ENCODE data around the gene ZSCAN16.
"Not testable (repeated sequence)": the region's sequence is repeated elsewhere in the genome, so short reads cannot be mapped to it uniquely, and the experiment has no call there.

Gene ZSCAN16

DNA sequence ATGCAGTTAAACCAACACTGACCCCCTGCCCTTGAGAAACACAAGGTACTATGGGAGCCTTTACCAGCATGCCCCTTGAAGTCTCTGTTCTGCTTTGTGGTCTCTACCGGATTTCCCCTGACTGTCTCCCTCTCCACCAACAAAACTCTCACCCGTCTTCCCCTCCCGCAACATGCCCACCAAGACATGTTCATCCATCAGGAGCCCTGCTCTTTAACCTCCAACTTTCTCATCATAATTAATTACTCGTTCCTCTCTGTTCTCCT is 43.0 kb upstream of the ZSCAN16 start:
- no peaks in the 10 kb centered on the region for H3K27me3 ChIP-seq (ENCODE audit: insufficient read depth, poor library complexity, severe bottlenecking)
- peak overlapping the region; percentile 87 for H3K4me3 ChIP-seq (ENCODE audit: severe bottlenecking)
- DNase-seq (ENCODE audit: low spot score) (no peak), ATAC-seq (ENCODE audit: low read depth) (no peak)
- peak overlapping the region; percentile 67 for H3K27ac ChIP-seq (ENCODE audit: poor library complexity, severe bottlenecking)
- TF ChIP-seq CTCF (IDR thresholded peaks at IDR 0.05; ENCODE audit: poor library complexity, severe bottlenecking): no peak
- H3K9me3 ChIP-seq (ENCODE audit: severe bottlenecking): no peaks in the 10 kb centered on the region
- peaks cover 47% of the 10 kb centered on the region for H3K36me3 ChIP-seq (ENCODE audit: low read depth)
- peaks cover 11% of the 10 kb centered on the region for H3K4me1 ChIP-seq (ENCODE audit: insufficient read depth, poor library complexity, severe bottlenecking)

- no peaks in the 10 kb centered on the region for H3K27me3 ChIP-seq (ENCODE audit: insufficient read depth, poor library complexity, severe bottlenecking)
- H3K9me3 ChIP-seq (ENCODE audit: severe bottlenecking): no peaks in the 10 kb centered on the region
- H3K4me1 ChIP-seq (ENCODE audit: insufficient read depth, poor library complexity, severe bottlenecking): peaks cover 11% of the 10 kb centered on the region
- TF ChIP-seq CTCF (IDR thresholded peaks at IDR 0.05; ENCODE audit: poor library complexity, severe bottlenecking): no peak
- DNase-seq (ENCODE audit: low spot score): no peak
- H3K27ac ChIP-seq (ENCODE audit: poor library complexity, severe bottlenecking): no peak overlapping the region
- no peak overlapping the region for H3K4me3 ChIP-seq (ENCODE audit: severe bottlenecking)
- peaks cover 62% of the 10 kb centered on the region for H3K36me3 ChIP-seq (ENCODE audit: low read depth)
- ATAC-seq (ENCODE audit: low read depth): no peak
Measured at GRCh38 chr6:28082939-28083338, 41.5 kb upstream of the ZSCAN16 start.

GRCh38 chr6:28089054-28089453 is 35.4 kb upstream of the ZSCAN16 start:
- Histone ChIP-seq H3K4me1 (ENCODE audit: insufficient read depth, poor library complexity, severe bottlenecking) (no peaks in the 10 kb centered on the region), H3K36me3 (ENCODE audit: low read depth) (peaks cover 58% of the 10 kb centered on the region)

GRCh38 chr6:28090917-28091586 is 33.4 kb upstream of the ZSCAN16 start:
- no peak overlapping the region for H3K27ac ChIP-seq (ENCODE audit: poor library complexity, severe bottlenecking)

More at GRCh38 chr6:28089054-28089453, 35.4 kb upstream of the ZSCAN16 start:
- no peak for TF ChIP-seq CTCF (IDR thresholded peaks at IDR 0.05; ENCODE audit: poor library complexity, severe bottlenecking)
- DNase-seq (ENCODE audit: low spot score): no peak
- no peak overlapping the region for H3K27ac ChIP-seq (ENCODE audit: poor library complexity, severe bottlenecking)
- H3K4me3 ChIP-seq (ENCODE audit: severe bottlenecking): no peak overlapping the region
- H3K9me3 ChIP-seq (ENCODE audit: severe bottlenecking): no peaks in the 10 kb centered on the region
- no peak for ATAC-seq (ENCODE audit: low read depth)
- no peaks in the 10 kb centered on the region for H3K27me3 ChIP-seq (ENCODE audit: insufficient read depth, poor library complexity, severe bottlenecking)

DNA sequence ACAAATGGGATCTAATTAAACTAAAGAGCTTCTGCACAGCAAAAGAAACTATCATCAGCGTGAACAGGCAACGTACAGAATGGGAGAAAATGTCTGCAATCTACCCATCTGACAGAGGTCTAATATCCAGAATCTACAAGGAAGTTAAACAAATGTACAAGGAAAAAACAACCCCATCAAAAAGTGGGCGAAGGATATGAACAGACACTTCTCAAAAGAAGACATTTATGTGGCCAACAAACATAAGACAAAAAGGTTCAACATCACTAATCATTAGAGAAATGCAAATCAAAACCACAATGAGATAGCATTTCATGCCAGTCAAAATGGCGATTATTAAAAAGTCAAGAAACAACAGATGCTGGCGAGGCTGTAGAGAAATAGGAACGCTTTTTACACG is 22.2 kb upstream of the ZSCAN16 start:
- not testable (repeated sequence) for H3K9me3 ChIP-seq (ENCODE audit: severe bottlenecking); H3K36me3 ChIP-seq (ENCODE audit: low read depth); ATAC-seq (ENCODE audit: low read depth); H3K4me3 ChIP-seq (ENCODE audit: severe bottlenecking); H3K4me1 ChIP-seq (ENCODE audit: insufficient read depth, poor library complexity, severe bottlenecking); DNase-seq (ENCODE audit: low spot score); H3K27me3 ChIP-seq (ENCODE audit: insufficient read depth, poor library complexity, severe bottlenecking); H3K27ac ChIP-seq (ENCODE audit: poor library complexity, severe bottlenecking)

More at GRCh38 chr6:28090917-28091586, 33.4 kb upstream of the ZSCAN16 start:
- no peaks in the 10 kb centered on the region for H3K4me1 ChIP-seq (ENCODE audit: insufficient read depth, poor library complexity, severe bottlenecking)
- no peak for ATAC-seq (ENCODE audit: low read depth)
- H3K36me3 ChIP-seq (ENCODE audit: low read depth): peaks cover 39% of the 10 kb centered on the region
- no peak for TF ChIP-seq CTCF (IDR thresholded peaks at IDR 0.05; ENCODE audit: poor library complexity, severe bottlenecking)
- H3K9me3 ChIP-seq (ENCODE audit: severe bottlenecking): no peaks in the 10 kb centered on the region
- no peak for DNase-seq (ENCODE audit: low spot score)
- H3K4me3 ChIP-seq (ENCODE audit: severe bottlenecking): no peak overlapping the region
- no peaks in the 10 kb centered on the region for H3K27me3 ChIP-seq (ENCODE audit: insufficient read depth, poor library complexity, severe bottlenecking)

- H3K4me1 ChIP-seq (ENCODE audit: insufficient read depth, poor library complexity, severe bottlenecking); DNase-seq (ENCODE audit: low spot score); H3K27ac ChIP-seq (ENCODE audit: poor library complexity, severe bottlenecking); H3K9me3 ChIP-seq (ENCODE audit: severe bottlenecking); H3K4me3 ChIP-seq (ENCODE audit: severe bottlenecking); ATAC-seq (ENCODE audit: low read depth); H3K27me3 ChIP-seq (ENCODE audit: insufficient read depth, poor library complexity, severe bottlenecking); H3K36me3 ChIP-seq (ENCODE audit: low read depth): not testable (repeated sequence)
Measured at GRCh38 chr6:28102699-28103098, 21.7 kb upstream of the ZSCAN16 start.
